ENCODE data around the gene SH3RF1. TPM values are rescaled to one million over a fixed set of nuclear protein-coding genes. Genes with fewer than 3 reads are reported as not detected.

SH3RF1 gene
- total RNA-seq, 1 experiment from 2014 or later, result 4.0 TPM

- no peak for DNase-seq (ENCODE audit: low spot score)
These were observed 133.8 kb downstream of the SH3RF1 start for GRCh38 chr4:169136796-169137557.

DNA sequence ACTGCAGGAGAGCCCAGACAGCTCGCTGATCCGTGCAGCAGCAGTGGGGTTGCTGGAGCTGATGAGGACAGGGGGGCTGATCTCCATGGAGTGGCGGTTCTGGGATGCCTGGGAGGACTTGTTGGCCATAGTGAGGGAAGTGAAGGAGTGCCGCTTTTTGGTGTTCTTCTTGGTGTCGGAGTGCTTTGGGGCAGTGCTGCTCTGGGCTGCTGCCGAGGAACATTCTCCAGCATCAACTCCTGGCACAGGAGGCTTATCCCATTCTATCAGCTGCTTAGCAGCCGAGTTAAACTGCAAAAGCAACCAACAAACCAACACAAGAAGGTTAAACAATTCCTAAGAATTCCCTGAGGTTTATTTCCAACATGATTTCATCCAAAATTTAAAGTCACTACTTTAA lies 134.4 kb downstream of the SH3RF1 start:
- DNase-seq (ENCODE audit: low spot score), result no peak

DNA sequence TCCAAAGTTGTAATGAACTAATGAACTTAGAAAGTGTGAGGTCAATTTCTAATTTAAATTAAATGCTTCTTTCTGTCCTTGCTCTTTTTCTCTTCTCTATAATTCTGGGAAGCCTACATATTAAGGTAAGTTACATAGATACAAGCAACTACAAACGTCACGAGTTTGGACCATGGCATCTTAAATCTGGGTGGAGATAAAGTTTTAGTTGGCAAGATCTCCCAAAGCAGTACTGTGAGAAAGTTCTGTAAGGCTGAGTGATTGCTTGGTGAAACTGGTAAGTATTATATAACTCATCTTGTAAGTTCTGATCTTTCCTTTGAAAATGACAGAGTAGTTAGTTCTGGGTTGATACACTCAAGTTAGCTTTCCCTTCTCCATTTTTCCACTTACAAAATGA lies 135.0 kb downstream of the SH3RF1 start:
- no peak for DNase-seq (ENCODE audit: low spot score)

DNA sequence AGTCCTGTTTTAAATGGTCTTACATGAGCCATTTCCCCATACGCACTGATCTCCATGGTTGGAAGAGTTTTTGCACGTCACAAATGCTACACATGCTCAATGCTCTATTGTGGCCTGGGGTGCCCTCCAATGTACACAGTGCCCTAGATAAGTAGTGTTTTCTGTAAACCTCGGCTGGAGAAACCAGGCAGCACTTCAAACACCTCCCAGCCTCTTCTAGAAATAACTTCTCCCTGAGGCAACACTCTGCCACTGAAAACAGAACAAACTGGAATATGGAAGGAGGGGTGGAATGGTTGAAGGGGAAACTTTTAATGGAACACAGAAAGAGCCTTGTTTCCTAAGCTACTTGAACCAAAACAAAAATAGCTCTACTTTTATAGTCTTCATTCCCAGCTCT lies 136.8 kb downstream of the SH3RF1 start:
- no peak for DNase-seq (ENCODE audit: low spot score)

DNA sequence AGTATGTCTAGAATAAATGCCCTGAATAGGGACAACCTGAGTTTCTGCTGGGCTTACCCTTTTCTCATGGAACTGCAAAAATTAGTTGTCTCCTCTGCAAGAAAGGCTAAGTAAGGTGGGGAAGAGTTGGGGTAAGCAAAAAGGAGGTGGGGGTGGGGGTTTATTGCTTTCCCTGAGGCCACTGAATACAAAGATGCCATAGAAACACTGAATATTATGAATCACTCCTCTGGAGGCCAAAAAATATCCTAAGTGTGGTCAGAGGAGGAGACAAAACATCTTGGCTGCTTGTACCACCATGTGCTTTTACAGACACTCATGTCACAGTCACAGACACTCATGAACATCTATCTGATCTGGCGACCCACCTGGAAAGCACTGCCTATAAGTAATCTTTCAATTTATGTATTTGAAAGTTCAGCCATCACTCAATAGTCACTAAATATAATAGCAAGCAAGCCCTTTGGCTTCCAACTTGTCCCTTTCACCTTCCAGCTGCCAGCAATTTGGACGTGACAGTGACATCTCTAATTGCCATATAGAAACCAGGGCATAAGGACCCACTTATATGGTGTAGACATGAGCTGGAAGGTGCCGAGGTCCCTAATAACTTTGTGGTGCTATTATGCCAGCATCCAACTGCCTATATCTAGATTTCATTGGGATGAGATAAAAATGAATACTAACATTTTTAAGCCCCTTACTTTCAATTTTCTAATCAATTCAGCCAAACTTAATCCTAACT lies 138.0 kb downstream of the SH3RF1 start:
- DNase-seq (ENCODE audit: low spot score), result no peak

GRCh38 chr4:169131556-169132208 lies 139.1 kb downstream of the SH3RF1 start:
- no peak for DNase-seq (ENCODE audit: low spot score)

- no peak for DNase-seq (ENCODE audit: low spot score)
These were observed 141.9 kb downstream of the SH3RF1 start for GRCh38 chr4:169128902-169129301.

- no peak for DNase-seq (ENCODE audit: low spot score)
These were observed 143.4 kb downstream of the SH3RF1 start for GRCh38 chr4:169127314-169127713.

DNA sequence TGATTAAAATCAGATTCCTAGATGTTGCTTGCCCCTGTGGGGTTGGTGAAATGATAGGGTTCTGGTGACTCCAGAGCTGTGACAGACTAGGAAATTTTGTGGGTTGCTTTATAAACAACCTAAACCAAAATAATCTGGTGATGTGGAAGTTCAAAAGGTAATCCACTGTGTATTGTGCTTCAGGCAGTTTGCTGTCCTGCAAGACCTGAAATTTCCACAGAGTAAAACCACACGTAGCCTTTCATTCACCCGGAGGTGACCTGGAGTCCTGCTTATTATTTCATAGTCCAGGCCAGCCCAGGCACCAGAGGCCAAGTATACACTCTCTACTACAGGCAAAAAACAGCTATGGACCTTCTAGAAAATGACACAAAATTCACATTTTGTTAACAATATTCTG lies 146.1 kb downstream of the SH3RF1 start:
- peak; percentile 59 for DNase-seq (ENCODE audit: low spot score)

GRCh38 chr4:169122422-169122821 lies 148.3 kb downstream of the SH3RF1 start:
- DNase-seq (ENCODE audit: low spot score), result no peak

DNA sequence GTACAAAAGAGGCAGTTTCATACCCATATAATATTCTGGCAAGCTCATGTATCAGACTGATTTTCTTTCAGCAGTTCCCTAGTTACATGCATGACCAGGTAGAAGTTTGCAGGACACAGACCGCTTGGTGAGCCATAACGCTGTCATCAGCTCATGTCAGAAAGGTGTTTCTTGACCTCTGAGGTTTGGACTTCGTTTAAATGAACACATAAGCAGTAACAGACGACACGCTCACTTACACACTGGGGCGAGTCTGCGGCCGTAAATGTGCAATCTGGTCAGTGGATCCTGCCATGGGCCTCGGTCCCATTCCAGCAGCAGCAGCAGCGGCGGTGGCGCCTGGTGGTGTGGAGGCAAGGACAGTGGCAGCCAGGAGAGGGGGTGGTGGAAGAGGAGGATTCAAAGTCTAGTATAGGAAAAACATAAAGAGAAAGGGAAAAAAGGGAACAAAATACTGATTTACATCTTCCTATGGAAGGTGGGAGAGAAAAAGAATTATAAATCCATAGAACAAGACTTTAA lies 148.8 kb downstream of the SH3RF1 start:
- DNase-seq (ENCODE audit: low spot score), result no peak

GRCh38 chr4:169120624-169121023 lies 150.1 kb downstream of the SH3RF1 start:
- DNase-seq (ENCODE audit: low spot score), result no peak

- no peak for DNase-seq (ENCODE audit: low spot score)
These were observed 151.2 kb downstream of the SH3RF1 start for GRCh38 chr4:169119536-169119935.

GRCh38 chr4:169117591-169118081 lies 153.1 kb downstream of the SH3RF1 start:
- no peak for DNase-seq (ENCODE audit: low spot score)

DNA sequence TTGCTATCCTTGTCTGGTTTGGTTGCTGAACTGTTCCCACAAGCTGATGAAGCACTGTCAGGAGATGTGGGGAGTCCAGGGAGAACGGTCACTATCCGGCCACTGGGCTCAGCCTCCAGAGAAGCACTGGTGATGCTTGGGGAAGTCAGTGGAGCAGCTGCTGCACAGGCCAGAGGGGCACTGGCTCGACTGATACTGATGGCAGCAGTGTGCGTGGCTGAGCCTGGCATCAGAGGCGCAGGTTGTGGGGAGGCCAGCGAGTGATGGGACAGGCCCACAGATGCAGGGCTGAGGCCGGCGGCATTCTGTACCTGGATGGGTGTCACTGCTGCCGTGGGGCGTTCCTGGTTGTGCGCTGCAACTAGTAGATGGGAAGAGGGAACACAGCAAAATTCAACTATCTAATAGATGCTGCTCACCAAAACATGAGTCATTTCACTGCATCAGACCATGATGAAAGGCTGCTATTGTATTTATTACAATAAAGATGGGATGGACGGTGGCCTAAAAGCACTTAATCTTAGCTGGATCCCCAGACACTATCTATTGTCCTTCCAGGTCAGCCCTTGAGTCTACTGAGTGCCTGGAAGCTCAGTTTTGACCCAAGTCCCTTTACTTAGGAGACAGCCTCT lies 154.4 kb downstream of the SH3RF1 start:
- no peak for DNase-seq (ENCODE audit: low spot score)

GRCh38 chr4:169115897-169116254 lies 154.9 kb downstream of the SH3RF1 start:
- peak; percentile 64 for DNase-seq (ENCODE audit: low spot score)

GRCh38 chr4:169115144-169115896 lies 155.4 kb downstream of the SH3RF1 start:
- no peak for DNase-seq (ENCODE audit: low spot score)

- no peak for DNase-seq (ENCODE audit: low spot score)
These were observed 156.3 kb downstream of the SH3RF1 start for GRCh38 chr4:169114341-169114974.

- DNase-seq (ENCODE audit: low spot score), result no peak
These were observed 160.1 kb downstream of the SH3RF1 start for GRCh38 chr4:169110633-169111032.

GRCh38 chr4:169109035-169109675 lies 161.6 kb downstream of the SH3RF1 start:
- DNase-seq (ENCODE audit: low spot score), result no peak

Data from H4 (cell line).